HepG2 (cell line): ENCODE data around the gene ASZ1. TPM values are rescaled to one million over a fixed set of nuclear protein-coding genes. Genes with fewer than 3 reads are reported as not detected.

Experiments
- ATAC-seq: fragments of 200-7000 bp; cut with Tn5 transposase; 3 replicates; pipeline ENCODE4 v1.9.1; 2020; ENCODE audit warnings: mild to moderate bottlenecking, moderate library complexity
- BruUV-seq: library from RNA; stranded (reverse); fragments of 400-500 nt; replicated peaks from 2 replicates; lab custom pipeline; 2021; lab: Mats Ljungman, UMichigan
- CTCF ChIA-PET: fragments of 300-600 bp; formaldehyde crosslinking; extraction: SDS; loops from one replicate; lab custom pipeline; 2021; ENCODE audit warnings: low total read pairs, inconsistent platforms, low intra/inter-chr PET ratio; lab: Yijun Ruan, JAX
- POLR2A ChIA-PET: fragments of 350-600 bp; sonication (Branson Sonifier 250); formaldehyde crosslinking; loops from one replicate; lab custom pipeline; 2020; ENCODE audit warnings: antibody characterized with exemption, inconsistent platforms; lab: Yijun Ruan, JAX
- DNase-seq: peaks from one replicate; pipeline ENCODE4 v3.0.0-alpha.2; 2015; ENCODE audit warnings: low spot score
- FAIRE-seq: peaks from 3 replicates; lab custom pipeline; 2011; peaks lifted over from hg19 to GRCh38; lab: Jason Lieb, UNC
- H2AFZ ChIP-seq: one replicate; pipeline ENCODE4 v1.6.1; 2011; ENCODE audit warnings: low read length, inconsistent platforms
- H3K27ac ChIP-seq: fragments of 300-600 bp; 3 replicates; pipeline ENCODE4 v1.8.0; 2011; ENCODE audit warnings: mixed run types, mild to moderate bottlenecking, mixed read lengths, low read length, inconsistent platforms; ENCODE audit not compliant: insufficient read depth; ENCODE audit errors: extremely low read length
- H3K27me3 ChIP-seq, 2 experiments: fragments of 200-600 bp in 1 of 2; 2 replicates in 1 of 2; 3 replicates in 1 of 2; pipeline versions ENCODE4 v1.6.0 to v1.8.0; 2011; ENCODE audit warnings: low read length in 2 of 2, mild to moderate bottlenecking in 2 of 2, moderate library complexity in 2 of 2, inconsistent platforms in 1 of 2; ENCODE audit not compliant: insufficient read depth in 2 of 2, control insufficient read depth in 1 of 2
- H3K36me3 ChIP-seq, 2 experiments: fragments of 200-600 bp in 1 of 2; replicated peaks in 1 of 2; 2 replicates in 1 of 2; 3 replicates in 1 of 2; pipeline versions ENCODE4 v1.5.1 to v1.8.0; 2011; ENCODE audit warnings: low read length in 2 of 2, inconsistent platforms in 1 of 2; ENCODE audit not compliant: insufficient read depth in 2 of 2, control insufficient read depth in 1 of 2
- H3K4me1 ChIP-seq: 2 replicates; pipeline ENCODE4 v1.5.1; 2012; ENCODE audit warnings: low read length, inconsistent platforms; ENCODE audit not compliant: insufficient read depth
- H3K4me2 ChIP-seq: 2 replicates; pipeline ENCODE4 v1.6.0; 2011; ENCODE audit warnings: low read depth, low read length, inconsistent platforms
- H3K4me3 ChIP-seq, 3 experiments: fragments of 200-600 bp in 1 of 3; sonication (generic), shearing (Covaris generic) in 1 of 3; replicated peaks in 1 of 3; 2 replicates each; pipeline ENCODE4 v1.5.1; 2011 to 2016; ENCODE audit warnings: low read length in 3 of 3, inconsistent platforms in 2 of 3, low read depth in 2 of 3, mild to moderate bottlenecking in 2 of 3, control low read depth in 1 of 3, mixed read lengths in 1 of 3; ENCODE audit not compliant: insufficient read depth in 1 of 3
- H3K79me2 ChIP-seq: one replicate; pipeline ENCODE4 v1.6.1; 2011; ENCODE audit warnings: low read length, inconsistent platforms; ENCODE audit not compliant: insufficient read depth
- H3K9ac ChIP-seq: 2 replicates; pipeline ENCODE4 v1.6.0; 2011; ENCODE audit warnings: mild to moderate bottlenecking, low read depth, low read length, inconsistent platforms; ENCODE audit not compliant: insufficient read depth
- H3K9me3 ChIP-seq: 2 replicates; pipeline ENCODE4 v1.5.1; 2012; ENCODE audit warnings: mild to moderate bottlenecking, low read length
- H4K20me1 ChIP-seq: 2 replicates; pipeline ENCODE4 v1.6.0; 2011; ENCODE audit warnings: inconsistent platforms, mild to moderate bottlenecking, low read length, moderate library complexity; ENCODE audit not compliant: insufficient read depth
- AHDC1 ChIP-seq: sonication (generic); formaldehyde crosslinking; IDR thresholded peaks from 2 replicates; pipeline ENCODE4 v1.5.1; 2020; ENCODE audit warnings: mild to moderate bottlenecking, missing genetic modification reagents, borderline replicate concordance
- BATF2 ChIP-seq: sonication (generic); formaldehyde crosslinking; IDR thresholded peaks from 2 replicates; pipeline ENCODE4 v1.8.0; 2022; ENCODE audit warnings: mild to moderate bottlenecking, missing genetic modification reagents, moderate library complexity
- SP140L ChIP-seq: sonication (generic); formaldehyde crosslinking; IDR thresholded peaks from 2 replicates; pipeline ENCODE4 v1.4.0; 2020; ENCODE audit warnings: missing genetic modification reagents, borderline replicate concordance
- ZIK1 ChIP-seq: sonication (generic); formaldehyde crosslinking; IDR thresholded peaks from 2 replicates; pipeline ENCODE4 v1.5.0; 2020; ENCODE audit warnings: mild to moderate bottlenecking, low read depth, missing genetic modification reagents, borderline replicate concordance
- ZNF121 ChIP-seq: sonication (generic); formaldehyde crosslinking; IDR thresholded peaks from 2 replicates; pipeline ENCODE4 v1.5.0; 2020; ENCODE audit warnings: mild to moderate bottlenecking, missing genetic modification reagents
- ZNF264 ChIP-seq: sonication (generic); formaldehyde crosslinking; IDR thresholded peaks from 2 replicates; pipeline ENCODE4 v1.4.0; 2020; ENCODE audit warnings: missing genetic modification reagents
- ZNF781 ChIP-seq: sonication (generic); formaldehyde crosslinking; IDR thresholded peaks from 2 replicates; pipeline ENCODE4 v1.5.1; 2020; ENCODE audit warnings: borderline replicate concordance, mild to moderate bottlenecking, missing genetic modification reagents; ENCODE audit errors: not compliant biosample characterization
- WGBS: methylation state at CpG from one replicate; pipeline ENCODE4 v1.1.6; 2017; ENCODE audit warnings: low lambda C conversion rate; 5-methylcytosine and 5-hydroxymethylcytosine counted together
- in situ Hi-C: cut with HindIII; loops from 2 replicates; pipeline ENCODE4 v1.10.0; 2017; ENCODE audit warnings: low pct_unique_long_range_greater_than_20kb; ENCODE audit not compliant: extremely low pct_ligation_motif_present
- intact Hi-C: fragments of 100-400 bp; cut with micrococcal nuclease; formaldehyde crosslinking; loops from one replicate; pipeline ENCODE4 v1.10.0; 2022; ENCODE audit not compliant: unreplicated experiment
- polyA plus RNA-seq, 8 experiments: library from polyadenylated mRNA; depleted of rRNA in 3 of 8; stranded (reverse) in 7 of 8; unstranded in 1 of 8; fragments of >200 nt; fragmentation: Illumina TruSeq in 4 of 8; extraction: Trizol in 4 of 8; gene quantifications; 2 replicates each; pipeline versions ENCODE4 v1.2.1 to v1.2.3, GENCODE V29; 2011 to 2016; ENCODE audit warnings: low read depth in 4 of 8, missing spikeins in 1 of 8, mixed read lengths in 1 of 8; ENCODE audit not compliant: insufficient read depth in 1 of 8
- total RNA-seq, 5 experiments: library from RNA; depleted of rRNA; stranded (reverse); fragments of >200 nt; fragmentation: Illumina TruSeq; extraction: Trizol; gene quantifications; 2 replicates each; pipeline ENCODE4 v1.2.3, GENCODE V29; 2016; ENCODE audit warnings: low read depth in 1 of 5

The ASZ1 gene
- total and polyA plus RNA-seq, 2 of the 13 experiments (the other 11 are each of a cell fraction or from before 2014, with no cell fraction given): not detected

DNA sequence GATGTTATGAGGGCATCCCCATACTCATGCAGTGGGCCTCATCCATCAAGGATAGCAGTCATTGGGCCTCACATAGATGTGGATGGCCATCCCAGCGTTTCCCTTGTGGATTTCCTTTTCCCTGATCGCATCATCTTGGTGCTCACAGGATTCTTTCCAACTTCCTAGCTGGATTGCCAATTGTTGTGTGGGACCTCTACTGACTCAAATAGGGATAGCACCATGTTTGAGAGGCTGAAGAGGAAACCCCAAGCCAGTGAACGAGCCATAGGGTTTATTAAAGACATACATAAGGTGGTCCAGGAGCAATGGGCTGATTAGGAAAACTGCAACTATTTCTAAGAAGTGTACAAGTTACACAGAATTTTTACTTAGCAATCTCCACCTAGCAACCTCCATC lies 21.8 kb downstream of the ASZ1 start:
- 25% methylated on average over 3 of the region's 3 CpGs for WGBS
- Histone ChIP-seq H2AFZ (no peak overlapping the region), H3K27ac (no peak overlapping the region), H3K27me3 (no peaks in the 10 kb centered on the region), H3K9me3 (no peaks in the 10 kb centered on the region), H3K4me1 (no peaks in the 10 kb centered on the region), H3K79me2 (no peaks in the 10 kb centered on the region), H3K4me2 (no peak overlapping the region), H3K9ac (no peak overlapping the region), H3K4me3 (no peak overlapping the region), H4K20me1 (no peaks in the 10 kb centered on the region), H3K36me3 (no peaks in the 10 kb centered on the region)
- ChIA-PET CTCF (no interaction called here), POLR2A (no interaction called here)
- TF ChIP-seq ZNF264 (no peak), AHDC1 (CRISPR knock-in tag) (no peak), ZIK1 (CRISPR knock-in tag) (no peak), BATF2 (no peak), ZNF781 (CRISPR knock-in tag) (no peak), SP140L (CRISPR knock-in tag) (no peak), ZNF121 (no peak)
- no peak for DNase-seq
- no peak for ATAC-seq
- in situ Hi-C loops: no loop called here
- FAIRE-seq: no peak
- intact Hi-C loops: no loop called here
- no TSS peak for BruUV-seq
